Measurements from ENCODE around the gene IL19.

- TF ChIP-seq CTCF (IDR thresholded peaks at IDR 0.05; ENCODE audit: poor library complexity) (no peak), EZH2 (IDR thresholded peaks at IDR 0.05; ENCODE audit: borderline replicate concordance) (no peak)
These were observed 41.5 kb upstream of the IL19 start for GRCh38 chr1:206729050-206729449.

All from hepatocyte (in vitro differentiated cells).